Osteoblast (primary cell): ENCODE data around the gene CCDC142. TPM values are rescaled to one million over a fixed set of nuclear protein-coding genes. Genes with fewer than 3 reads are reported as not detected.

Experiments
- DNase-seq: peaks from one replicate; pipeline ENCODE4 v3.0.0; 2011; ENCODE audit warnings: low spot score, mixed read lengths; ENCODE audit not compliant: insufficient read length; ENCODE audit errors: missing footprints
- H2AFZ ChIP-seq: 2 replicates; pipeline ENCODE4 v1.6.0; 2011; ENCODE audit warnings: mild to moderate bottlenecking, low read length
- H3K27ac ChIP-seq: 2 replicates; pipeline ENCODE4 v1.5.1; 2011; ENCODE audit warnings: mild to moderate bottlenecking, low read depth, low read length, moderate library complexity
- H3K27me3 ChIP-seq: 2 replicates; pipeline ENCODE4 v1.6.0; 2012; ENCODE audit warnings: mild to moderate bottlenecking, control low read depth, inconsistent platforms, low read length, moderate library complexity; ENCODE audit not compliant: insufficient read depth
- H3K36me3 ChIP-seq: 2 replicates; pipeline ENCODE4 v1.5.1; 2011; ENCODE audit warnings: mild to moderate bottlenecking, low read length, control low read depth, moderate library complexity; ENCODE audit not compliant: insufficient read depth
- H3K4me1 ChIP-seq: 2 replicates; pipeline ENCODE4 v1.5.1; 2011; ENCODE audit warnings: mild to moderate bottlenecking, low read length, control low read depth, moderate library complexity; ENCODE audit not compliant: insufficient read depth
- H3K4me2 ChIP-seq: 2 replicates; pipeline ENCODE4 v1.6.0; 2011; ENCODE audit warnings: mild to moderate bottlenecking, low read length; ENCODE audit not compliant: insufficient read depth
- H3K4me3 ChIP-seq: fragments of 200-600 bp; sonication (generic); 3 replicates; pipeline ENCODE4 v1.5.1; 2012; ENCODE audit warnings: mild to moderate bottlenecking, low read length, inconsistent platforms; ENCODE audit not compliant: insufficient read depth
- H3K79me2 ChIP-seq: 2 replicates; pipeline ENCODE4 v1.6.0; 2012; ENCODE audit warnings: mild to moderate bottlenecking, low read length, control low read depth, inconsistent platforms; ENCODE audit not compliant: insufficient read depth
- H3K9me3 ChIP-seq: 2 replicates; pipeline ENCODE4 v1.5.1; 2011; ENCODE audit warnings: low read depth, low read length, control low read depth
- H4K20me1 ChIP-seq: 2 replicates; pipeline ENCODE4 v1.6.0; 2012; ENCODE audit warnings: mild to moderate bottlenecking, low read length, control low read depth; ENCODE audit not compliant: insufficient read depth
- CTCF ChIP-seq: IDR thresholded peaks from 2 replicates; pipeline ENCODE4 v1.5.1; 2011; ENCODE audit warnings: mild to moderate bottlenecking, low read depth, low read length, moderate library complexity; ENCODE audit errors: extremely low read depth
- total RNA-seq: library from RNA; depleted of rRNA; stranded (reverse); fragments of >200 nt; gene quantifications from 2 replicates; pipeline ENCODE4 v1.2.3, GENCODE V29; 2012

Gene CCDC142
- total RNA-seq, 1 donor: 32.6 TPM

GRCh38 chr2:74524955-74525716, 42.3 kb upstream of the CCDC142 start:
- H3K27ac ChIP-seq: no peak overlapping the region
- peaks cover 27% of the 10 kb centered on the region for H3K36me3 ChIP-seq
- H3K79me2 ChIP-seq: peaks cover 28% of the 10 kb centered on the region
- H3K9me3 ChIP-seq: no peaks in the 10 kb centered on the region
- H3K27me3 ChIP-seq: peaks cover 7% of the 10 kb centered on the region
- no peak overlapping the region for H3K4me3 ChIP-seq
- peak; percentile 25 for DNase-seq
- no peak overlapping the region for H2AFZ ChIP-seq
- H4K20me1 ChIP-seq: peaks cover 16% of the 10 kb centered on the region
- H3K4me2 ChIP-seq: no peak overlapping the region
- H3K4me1 ChIP-seq: peaks cover 14% of the 10 kb centered on the region
- no peak for TF ChIP-seq CTCF

DNA sequence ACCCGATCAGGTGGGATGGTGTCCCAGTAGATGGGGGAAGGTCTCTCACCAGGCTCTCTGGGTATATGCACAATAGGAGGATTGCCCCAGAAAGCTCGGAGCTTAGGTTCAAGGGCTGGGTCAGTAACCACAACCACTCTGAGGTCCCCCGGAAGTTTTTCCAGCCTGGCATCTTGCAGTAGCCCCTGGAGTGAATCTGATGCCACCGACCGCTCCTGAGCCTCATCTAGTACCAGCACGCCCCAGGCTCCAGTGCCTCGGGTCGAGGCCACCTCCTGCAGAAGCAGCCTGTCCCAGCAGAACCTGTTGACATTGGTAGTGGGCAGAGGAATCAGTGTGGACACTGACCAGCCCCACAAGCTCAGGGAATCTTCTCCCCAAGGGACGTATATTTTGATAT, 41.2 kb upstream of the CCDC142 start:
- no peak overlapping the region for H3K27ac ChIP-seq
- peaks cover 12% of the 10 kb centered on the region for H3K4me1 ChIP-seq
- H3K4me2 ChIP-seq: no peak overlapping the region
- H3K4me3 ChIP-seq: no peak overlapping the region
- no peak for TF ChIP-seq CTCF
- H3K79me2 ChIP-seq: peaks cover 20% of the 10 kb centered on the region
- no peaks in the 10 kb centered on the region for H3K9me3 ChIP-seq
- peak; percentile 22 for DNase-seq
- peaks cover 27% of the 10 kb centered on the region for H3K36me3 ChIP-seq
- peaks cover 14% of the 10 kb centered on the region for H4K20me1 ChIP-seq
- H3K27me3 ChIP-seq: peaks cover 18% of the 10 kb centered on the region
- H2AFZ ChIP-seq: no peak overlapping the region

DNA sequence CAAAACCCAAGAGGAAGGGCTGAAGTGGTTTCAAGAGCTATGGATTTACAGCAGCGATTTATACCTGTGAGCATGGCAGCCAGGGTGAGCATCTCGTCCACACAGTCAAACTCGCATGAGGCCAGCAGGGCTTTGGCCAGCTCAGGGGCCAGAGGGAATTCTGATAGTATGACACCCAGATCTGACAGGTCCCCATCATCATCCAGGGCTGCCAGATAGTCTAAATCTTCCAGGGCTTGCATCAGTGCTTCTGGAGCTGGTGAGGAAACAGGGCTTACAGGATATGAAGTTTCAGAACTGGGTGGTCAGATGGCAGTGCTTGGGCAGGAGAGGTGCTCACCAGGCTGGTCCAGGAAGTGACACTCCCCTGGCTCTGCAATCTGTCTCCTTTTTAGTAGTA, 39.7 kb upstream of the CCDC142 start:
- peaks cover 5% of the 10 kb centered on the region for H3K79me2 ChIP-seq
- peaks cover 4% of the 10 kb centered on the region for H4K20me1 ChIP-seq
- no peaks in the 10 kb centered on the region for H3K4me1 ChIP-seq
- peak; percentile 68 for DNase-seq
- peaks cover 19% of the 10 kb centered on the region for H3K36me3 ChIP-seq
- H3K4me2 ChIP-seq: no peak overlapping the region
- H3K27ac ChIP-seq: no peak overlapping the region
- TF ChIP-seq CTCF: no peak
- H3K27me3 ChIP-seq: peaks cover 33% of the 10 kb centered on the region
- no peak overlapping the region for H3K4me3 ChIP-seq
- no peak overlapping the region for H2AFZ ChIP-seq
- no peaks in the 10 kb centered on the region for H3K9me3 ChIP-seq

DNA sequence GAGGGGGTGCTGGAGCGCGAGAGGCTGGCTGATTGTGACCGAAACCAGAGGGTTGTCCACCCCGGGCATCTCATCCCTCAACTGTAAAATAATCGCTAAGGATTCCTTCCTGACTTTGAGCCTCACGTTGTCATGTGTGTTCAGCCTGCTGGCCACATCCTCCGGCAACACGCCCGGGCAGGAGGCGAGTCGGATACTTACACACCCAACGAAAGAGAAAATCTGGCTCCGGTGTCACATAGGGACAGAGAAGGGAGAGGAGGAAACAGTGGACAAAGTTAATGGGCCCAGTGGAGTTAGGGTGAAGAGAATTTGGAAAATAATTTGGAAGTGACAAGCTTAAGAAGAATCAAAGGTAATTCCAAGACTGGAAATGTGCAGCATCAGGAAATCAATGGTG, 33.9 kb upstream of the CCDC142 start:
- H3K4me3 ChIP-seq: no peak overlapping the region
- H3K79me2 ChIP-seq: no peaks in the 10 kb centered on the region
- H3K4me2 ChIP-seq: no peak overlapping the region
- no peaks in the 10 kb centered on the region for H4K20me1 ChIP-seq
- no peak overlapping the region for H3K27ac ChIP-seq
- H3K36me3 ChIP-seq: no peaks in the 10 kb centered on the region
- H3K4me1 ChIP-seq: no peaks in the 10 kb centered on the region
- TF ChIP-seq CTCF: no peak
- peaks cover 88% of the 10 kb centered on the region for H3K27me3 ChIP-seq
- peak; percentile 43 for DNase-seq
- H2AFZ ChIP-seq: no peak overlapping the region
- no peaks in the 10 kb centered on the region for H3K9me3 ChIP-seq
